Measurements from ENCODE around the gene USP32. TPM values are rescaled to one million over a fixed set of nuclear protein-coding genes. Genes with fewer than 3 reads are reported as not detected.

The USP32 gene
- total and polyA plus RNA-seq, 10 of the 15 experiments (the other 5 are each of a cell fraction or from before 2014, with no cell fraction given), result 7.8 to 37.3 (median 25.5) TPM

DNA sequence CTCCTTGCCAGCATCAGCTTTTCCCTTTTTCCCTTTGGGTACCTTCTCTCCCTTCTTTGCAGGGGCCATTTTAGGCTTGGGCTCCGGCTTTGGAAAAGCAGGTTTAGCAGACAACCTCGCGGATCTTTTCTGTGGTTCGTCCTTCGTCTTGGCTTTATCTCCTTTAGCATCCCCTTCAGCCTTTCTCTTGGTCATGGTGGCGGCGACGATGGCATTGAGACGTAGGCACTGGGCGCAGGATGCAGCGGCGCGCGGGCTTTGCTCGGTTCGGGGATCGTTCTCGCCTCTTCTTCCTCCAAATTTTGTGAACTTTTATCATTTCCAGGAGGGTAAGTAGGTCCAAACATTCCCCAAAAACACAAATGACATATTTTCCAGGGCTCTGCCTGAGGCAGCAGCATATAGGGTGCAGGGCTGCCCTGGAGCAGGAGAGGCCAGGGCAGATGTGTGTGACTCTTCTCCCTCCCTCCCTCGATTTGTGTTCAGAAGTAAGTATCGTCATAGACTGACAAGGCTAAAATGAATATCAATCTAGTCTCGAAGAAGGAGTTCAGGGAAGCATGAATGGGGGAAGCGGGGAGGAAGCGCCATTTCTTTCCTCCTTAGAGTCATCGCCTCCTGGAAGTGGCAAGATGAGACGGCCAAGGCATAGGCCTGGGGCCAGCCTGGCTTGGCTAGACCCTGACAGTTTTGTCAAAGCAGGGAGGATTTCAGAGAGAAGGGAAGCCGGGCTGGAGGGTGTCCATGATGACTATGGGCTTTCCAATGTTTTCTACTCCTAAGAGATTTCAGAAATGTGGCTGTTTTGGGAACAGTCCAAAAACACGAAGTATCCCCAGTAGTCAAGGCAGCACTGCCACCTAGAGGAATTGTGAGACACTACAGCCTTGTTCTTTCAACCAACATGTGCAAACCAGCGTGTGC, 43.6 kb upstream of the USP32 start (continued):
- TF ChIP-seq PRDM15 (CRISPR knock-in tag; IDR thresholded peaks at IDR 0.05), result no peak
- 0 out of 2 replicates have a peak, but pooled peaks have one; percentile 13 for TF ChIP-seq NR2F1 (conservative IDR thresholded peaks at IDR 0.05)
- no peak for TF ChIP-seq ZBTB4 (CRISPR knock-in tag; IDR thresholded peaks at IDR 0.05)
- TF ChIP-seq ATF7 (IDR thresholded peaks at IDR 0.05; ENCODE audit: low read depth), result no peak
- TF ChIP-seq PAX5 (IDR thresholded peaks at IDR 0.05; ENCODE audit: borderline replicate concordance, low read depth, low read length), result no peak
- TF ChIP-seq ZZZ3 (IDR thresholded peaks at IDR 0.05; ENCODE audit: control insufficient read depth, insufficient read length, low read depth), result no peak
- no peak for TF ChIP-seq ZBTB11 (CRISPR knock-in tag; IDR thresholded peaks at IDR 0.05)
- TF ChIP-seq BCL11A (IDR thresholded peaks at IDR 0.05; ENCODE audit: low read depth, low read length), result no peak
- TF ChIP-seq SREBF1 (IDR thresholded peaks at IDR 0.05; ENCODE audit: low read length), result no peak
- no peak for TF ChIP-seq E4F1 (IDR thresholded peaks at IDR 0.05; ENCODE audit: borderline replicate concordance, partially characterized antibody)
- TF ChIP-seq NFXL1 (IDR thresholded peaks at IDR 0.05; ENCODE audit: borderline replicate concordance), result peak; percentile 57; the same call in 1 of the 2 replicates
- no peak for TF ChIP-seq ZNF384 (IDR thresholded peaks at IDR 0.05; ENCODE audit: borderline replicate concordance, low read depth, low read length)

Measured in GM12878 (cell line).